GM20000 (cell line): ENCODE measurements around the gene MYL3.

Source experiments
- DNase-seq: peaks from one replicate; pipeline ENCODE4 v3.0.0; 2012; ENCODE audit warnings: low spot score
- TF ChIP-seq, protein P1 (sequence below): IDR thresholded peaks from 2 replicates; pipeline ENCODE4 v1.5.1; 2012; ENCODE audit warnings: mild to moderate bottlenecking, control low read depth; ENCODE audit errors: extremely low read depth, missing control alignments

MYL3 gene

GRCh38 chr3:46864061-46864881, 1.0 kb upstream of the MYL3 start:
- DNase-seq: no peak
- TF ChIP-seq, protein P1, sequence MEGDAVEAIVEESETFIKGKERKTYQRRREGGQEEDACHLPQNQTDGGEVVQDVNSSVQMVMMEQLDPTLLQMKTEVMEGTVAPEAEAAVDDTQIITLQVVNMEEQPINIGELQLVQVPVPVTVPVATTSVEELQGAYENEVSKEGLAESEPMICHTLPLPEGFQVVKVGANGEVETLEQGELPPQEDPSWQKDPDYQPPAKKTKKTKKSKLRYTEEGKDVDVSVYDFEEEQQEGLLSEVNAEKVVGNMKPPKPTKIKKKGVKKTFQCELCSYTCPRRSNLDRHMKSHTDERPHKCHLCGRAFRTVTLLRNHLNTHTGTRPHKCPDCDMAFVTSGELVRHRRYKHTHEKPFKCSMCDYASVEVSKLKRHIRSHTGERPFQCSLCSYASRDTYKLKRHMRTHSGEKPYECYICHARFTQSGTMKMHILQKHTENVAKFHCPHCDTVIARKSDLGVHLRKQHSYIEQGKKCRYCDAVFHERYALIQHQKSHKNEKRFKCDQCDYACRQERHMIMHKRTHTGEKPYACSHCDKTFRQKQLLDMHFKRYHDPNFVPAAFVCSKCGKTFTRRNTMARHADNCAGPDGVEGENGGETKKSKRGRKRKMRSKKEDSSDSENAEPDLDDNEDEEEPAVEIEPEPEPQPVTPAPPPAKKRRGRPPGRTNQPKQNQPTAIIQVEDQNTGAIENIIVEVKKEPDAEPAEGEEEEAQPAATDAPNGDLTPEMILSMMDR: no peak

GRCh38 chr3:46862369-46863025, 747 bp downstream of the MYL3 start:
- DNase-seq: no peak
- TF ChIP-seq, protein P1: no peak

DNA sequence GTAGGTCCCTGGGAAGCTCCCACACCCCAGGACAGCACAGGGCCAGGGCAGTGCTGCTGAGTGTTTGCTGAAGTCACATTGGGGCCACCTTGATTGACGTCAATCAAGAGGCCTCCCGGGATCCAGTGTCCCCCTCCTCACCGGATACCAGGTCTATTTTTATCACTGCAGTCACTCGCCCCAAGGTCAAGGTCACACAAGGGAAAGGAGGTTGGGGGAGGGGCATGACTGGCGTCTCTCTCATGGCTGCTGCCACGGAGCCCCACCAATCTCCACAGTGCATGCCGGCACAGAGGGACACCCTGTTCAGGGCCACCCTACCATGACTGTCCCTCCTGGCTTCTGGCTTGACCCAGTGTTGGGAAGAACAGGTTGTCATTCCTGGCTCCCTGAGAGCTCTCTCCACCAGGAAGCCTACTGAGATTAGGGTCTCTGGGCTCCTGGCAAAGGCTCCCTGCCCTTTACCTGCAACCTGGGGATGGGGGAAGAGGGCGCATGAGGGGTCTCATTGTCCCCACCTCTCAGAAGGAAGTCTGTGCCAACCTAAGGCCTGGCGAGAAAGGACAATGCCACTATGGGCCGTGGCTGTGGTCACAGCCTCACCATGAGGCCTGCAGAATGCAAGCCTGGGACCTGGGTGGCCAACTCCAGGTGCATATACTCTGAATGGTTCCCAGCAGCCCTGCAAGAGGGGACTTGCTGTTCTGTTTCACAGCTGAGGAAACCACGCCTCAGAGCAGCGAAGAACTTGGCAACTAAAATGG, 1.5 kb downstream of the MYL3 start:
- TF ChIP-seq, protein P1: no peak
- no peak for DNase-seq

DNA sequence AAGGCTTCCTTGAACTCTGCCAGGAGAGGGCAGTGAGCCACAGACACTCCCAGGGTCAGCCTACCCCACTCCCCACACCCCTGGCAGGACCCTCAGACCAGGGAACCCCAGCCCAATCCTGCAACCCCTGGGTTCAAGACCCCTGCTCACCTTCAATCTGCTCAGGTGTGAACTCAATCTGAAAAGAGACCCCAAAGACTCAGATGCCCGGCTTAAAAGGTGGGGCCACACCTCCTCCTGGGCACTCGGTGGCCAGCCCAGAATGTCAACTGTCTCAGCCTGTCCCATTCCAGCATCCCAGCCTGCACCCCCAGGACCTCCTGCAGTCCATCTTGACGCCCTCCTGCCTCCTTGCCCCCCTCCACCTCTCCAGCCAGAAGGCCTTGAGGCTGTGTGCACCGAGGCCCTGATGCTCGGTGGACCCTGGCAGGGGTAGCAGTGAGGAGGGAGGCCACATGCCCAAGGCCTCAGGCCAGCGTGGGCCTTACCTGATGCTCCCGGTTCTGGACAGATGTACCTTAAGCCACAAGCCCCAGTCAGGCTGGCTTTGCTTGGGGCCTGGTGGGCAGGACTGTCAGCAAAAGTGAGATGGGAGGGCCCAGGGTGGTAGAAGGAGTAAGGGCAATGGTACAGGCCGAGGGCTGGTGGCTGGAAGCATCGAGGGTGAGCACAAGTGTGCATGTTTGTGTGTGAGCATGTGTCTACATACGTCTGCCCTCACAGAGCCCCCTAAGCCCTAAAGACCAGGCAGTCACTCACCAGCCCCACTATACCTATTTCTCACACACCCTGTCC, 2.2 kb downstream of the MYL3 start:
- TF ChIP-seq, protein P1: no peak
- DNase-seq: no peak

- TF ChIP-seq, protein P1: peak; percentile 25
- DNase-seq: no peak
Observed at GRCh38 chr3:46860017-46860809, 3.0 kb downstream of the MYL3 start.

DNA sequence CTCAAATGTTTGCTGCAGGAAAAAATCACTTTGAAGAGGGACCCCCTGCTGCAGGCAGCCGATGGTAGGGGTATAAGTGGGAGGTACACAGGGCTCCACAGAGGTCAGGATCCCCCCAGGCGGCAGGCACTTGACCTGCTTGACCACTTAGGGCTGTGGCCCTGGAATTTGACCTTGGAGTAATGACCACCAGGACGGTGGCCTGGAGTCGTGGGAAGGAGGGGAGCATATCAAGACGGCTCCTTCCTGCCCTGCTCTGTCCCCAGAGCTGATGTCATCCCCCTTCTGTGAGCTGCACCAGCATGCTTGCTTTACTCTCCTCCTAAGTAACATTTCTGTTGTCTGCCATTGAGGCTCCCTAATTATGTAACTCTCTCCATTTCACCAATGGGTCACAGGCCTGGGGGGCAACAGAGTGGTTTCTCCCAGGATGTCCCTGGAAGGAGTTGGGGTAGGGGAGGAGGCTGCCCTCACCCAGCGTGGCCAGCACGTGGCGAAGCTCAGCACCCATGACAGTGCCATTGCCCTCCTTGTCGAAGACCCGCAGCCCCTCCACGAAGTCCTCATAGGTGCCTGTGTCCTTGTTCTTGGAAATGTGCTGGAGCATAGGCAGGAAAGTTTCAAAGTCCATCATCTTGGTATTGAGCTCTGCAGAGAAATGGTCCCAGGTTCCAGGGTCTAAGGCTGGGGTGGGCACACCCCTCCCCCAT, 4.1 kb downstream of the MYL3 start:
- TF ChIP-seq, protein P1: no peak
- no peak for DNase-seq
